MCF 10A (cell line): ENCODE measurements around the gene CPLANE2. TPM values are rescaled to one million over a fixed set of nuclear protein-coding genes. Genes with fewer than 3 reads are reported as not detected.

Experiments
- BruUV-seq: library from RNA; stranded (reverse); fragments of 400-500 nt; replicated peaks from 2 replicates; lab custom pipeline; 2021; lab: Mats Ljungman, UMichigan
- CTCF ChIA-PET: fragments of 300-600 bp; sonication (Branson Sonifier 250); formaldehyde crosslinking; extraction: SDS; loops from one replicate; lab custom pipeline; 2021; ENCODE audit warnings: antibody characterized with exemption, inconsistent platforms; lab: Yijun Ruan, JAX
- POLR2A ChIA-PET: fragments of 300-600, 350-650 bp; sonication (Branson Sonifier 250); formaldehyde crosslinking; extraction: SDS; loops from one replicate; lab custom pipeline; 2020; ENCODE audit warnings: antibody characterized with exemption, inconsistent platforms; lab: Yijun Ruan, JAX
- DNase-seq: peaks from one replicate; pipeline ENCODE4 v3.0.0-alpha.2; 2018; ENCODE audit not compliant: unreplicated experiment
- H3K27ac Mint-ChIP-seq: one replicate; pipeline ENCODE4 v1.8.0; 2022; ENCODE audit warnings: mild to moderate bottlenecking, low read depth, mixed read lengths; ENCODE audit not compliant: unreplicated experiment
- H3K27me3 Mint-ChIP-seq: one replicate; pipeline ENCODE4 v1.8.0; 2022; ENCODE audit warnings: mixed read lengths; ENCODE audit not compliant: insufficient read depth, unreplicated experiment
- H3K36me3 Mint-ChIP-seq: one replicate; pipeline ENCODE4 v1.8.0; 2022; ENCODE audit warnings: mild to moderate bottlenecking, moderate library complexity, mixed read lengths; ENCODE audit not compliant: insufficient read depth, unreplicated experiment
- H3K4me1 Mint-ChIP-seq: one replicate; pipeline ENCODE4 v1.8.0; 2022; ENCODE audit warnings: mixed read lengths; ENCODE audit not compliant: insufficient read depth, unreplicated experiment
- H3K4me3 Mint-ChIP-seq: one replicate; pipeline ENCODE4 v1.8.0; 2022; ENCODE audit warnings: mild to moderate bottlenecking, moderate library complexity, mixed read lengths; ENCODE audit not compliant: unreplicated experiment
- H3K9me3 Mint-ChIP-seq: one replicate; pipeline ENCODE4 v1.8.0; 2022; ENCODE audit warnings: mixed read lengths; ENCODE audit not compliant: unreplicated experiment
- CTCF ChIP-seq: fragments of 200-600 bp; IDR thresholded peaks from one replicate; pipeline ENCODE4 v1.8.0; 2022; ENCODE audit warnings: antibody characterized with exemption, mild to moderate bottlenecking; ENCODE audit not compliant: unreplicated experiment
- intact Hi-C: fragments of 100-400 bp; cut with micrococcal nuclease; formaldehyde crosslinking; loops from 2 replicates; pipeline ENCODE4 v1.14.1; 2022
- total RNA-seq: library from RNA; stranded (reverse); gene quantifications from 2 replicates; pipeline ENCODE4 v1.2.3, GENCODE V29; 2022

The CPLANE2 gene
- total RNA-seq, 1 experiment from 2014 or later = 8.3 TPM

GRCh38 chr1:16249596-16250241, 12.7 kb upstream of the CPLANE2 start:
- BruUV-seq = no TSS peak
- peak overlapping the region; percentile 88 for H3K27ac Mint-ChIP-seq
- intact Hi-C loops = loop anchor here (10.0 kb wide), 2 partner anchors 105 to 245 kb away; partner anchors contain the start of gene SRARP
- peaks cover 38% of the 10 kb centered on the region for H3K4me1 Mint-ChIP-seq
- POLR2A ChIA-PET = interaction anchor here (1.0 to 2.8 kb wide), 7 partner anchors 12 to 114 kb away, joined by 3 to 14 read pairs (median 8); partner anchors contain the start of genes CPLANE2 and FBXO42
- no peaks in the 10 kb centered on the region for H3K9me3 Mint-ChIP-seq
- CTCF ChIA-PET = interaction anchor here (2.7 kb wide), 2 partner anchors 168 to 171 kb away, joined by 17 to 19 read pairs; no protein-coding TSS in a partner anchor
- peak overlapping the region; percentile 62 for H3K4me3 Mint-ChIP-seq
- no peak for TF ChIP-seq CTCF
- peak; percentile 88 for DNase-seq
- H3K36me3 Mint-ChIP-seq = peaks cover 72% of the 10 kb centered on the region
- no peaks in the 10 kb centered on the region for H3K27me3 Mint-ChIP-seq

- intact Hi-C loops = loop anchor here (10.0 kb wide), 2 partner anchors 104 to 244 kb away; partner anchors contain the start of gene SRARP
- Mint-ChIP-seq H3K36me3 (peaks cover 78% of the 10 kb centered on the region), H3K4me1 (peaks cover 38% of the 10 kb centered on the region), H3K9me3 (no peaks in the 10 kb centered on the region), H3K27ac (peak overlapping the region; percentile 88), H3K27me3 (no peaks in the 10 kb centered on the region), H3K4me3 (peak overlapping the region; percentile 62)
- POLR2A ChIA-PET = interaction anchor here (0.6 to 2.8 kb wide), 18 partner anchors 11 to 173 kb away, joined by 3 to 14 read pairs (median 4); partner anchors contain the start of genes CPLANE2 and FBXO42
- CTCF ChIA-PET = interaction anchor here (1.0 to 2.7 kb wide), 7 partner anchors 10 to 170 kb away, joined by 4 to 19 read pairs (median 5); partner anchors contain the start of gene FBXO42
- peak; percentile 88 for DNase-seq
- no TSS peak for BruUV-seq
- no peak for TF ChIP-seq CTCF
Observed at GRCh38 chr1:16248603-16249516, 11.9 kb upstream of the CPLANE2 start.

DNA sequence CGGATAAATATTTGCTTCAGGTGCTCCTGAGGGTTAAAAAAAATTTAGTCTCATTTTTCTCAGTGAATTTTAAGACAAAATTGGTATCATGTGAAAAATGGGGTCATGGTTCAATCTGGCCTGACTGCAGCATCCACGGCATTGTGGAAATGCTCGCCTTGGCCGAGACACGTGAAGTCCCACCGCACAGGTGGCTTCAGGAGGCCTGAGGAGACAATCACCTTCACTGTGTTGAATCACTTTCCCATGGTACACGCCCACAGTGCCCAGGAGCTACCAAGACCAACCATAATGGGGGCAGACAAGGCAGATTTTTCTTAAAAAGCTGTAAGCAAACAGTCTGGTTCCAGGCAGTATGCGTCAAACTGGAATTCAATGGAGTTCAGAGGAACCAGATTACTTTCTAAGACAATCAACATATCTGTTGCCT, 11.0 kb upstream of the CPLANE2 start:
- TF ChIP-seq CTCF = no peak
- H3K27ac Mint-ChIP-seq = peak overlapping the region; percentile 88

More for the DNA sequence above, 11.0 kb upstream of the CPLANE2 start:
- H3K36me3 Mint-ChIP-seq = peaks cover 84% of the 10 kb centered on the region
- ChIA-PET CTCF (interaction anchor here (0.5 to 2.7 kb wide), 9 partner anchors 8 to 170 kb away, joined by 3 to 19 read pairs (median 4); partner anchors contain the start of gene FBXO42), POLR2A (interaction anchor here (0.6 to 2.8 kb wide), 18 partner anchors 10 to 172 kb away, joined by 3 to 14 read pairs (median 4); partner anchors contain the start of genes CPLANE2 and FBXO42)
- intact Hi-C loops = loop anchor here (10.0 kb wide), 2 partner anchors 103 to 243 kb away; partner anchors contain the start of gene SRARP
- BruUV-seq = no TSS peak
- no peaks in the 10 kb centered on the region for H3K9me3 Mint-ChIP-seq
- no peak overlapping the region for H3K4me3 Mint-ChIP-seq
- peaks cover 33% of the 10 kb centered on the region for H3K4me1 Mint-ChIP-seq
- H3K27me3 Mint-ChIP-seq = no peaks in the 10 kb centered on the region
- no peak for DNase-seq
